ENCODE results near the gene DAAM1.

DAAM1 gene

GRCh38 chr14:59240356-59240755 lies 51.9 kb downstream of the DAAM1 start:
- H2AFZ ChIP-seq, result no peak overlapping the region
- no peak overlapping the region for H3K27ac ChIP-seq
- no peaks in the 10 kb centered on the region for H3K9me3 ChIP-seq (ENCODE audit: control insufficient read depth, low read length)
- no peak overlapping the region for H3K4me2 ChIP-seq (ENCODE audit: low read length)
- peaks cover 13% of the 10 kb centered on the region for H3K4me1 ChIP-seq
- no peak overlapping the region for H3K4me3 ChIP-seq (ENCODE audit: low read depth, low read length)
- H3K27me3 ChIP-seq (ENCODE audit: control insufficient read depth, insufficient read depth, low read length), result no peaks in the 10 kb centered on the region
- H3K79me2 ChIP-seq, result peaks cover 23% of the 10 kb centered on the region
- no peak overlapping the region for H3K9ac ChIP-seq
- no peak for TF ChIP-seq CTCF (IDR thresholded peaks at IDR 0.05)
- H3K36me3 ChIP-seq (ENCODE audit: control insufficient read depth, insufficient read depth, low read length), result no peaks in the 10 kb centered on the region

GRCh38 chr14:59241121-59241520 lies 52.7 kb downstream of the DAAM1 start:
- Histone ChIP-seq H3K9ac (no peak overlapping the region), H2AFZ (no peak overlapping the region), H3K27ac (no peak overlapping the region), H3K27me3 (ENCODE audit: control insufficient read depth, insufficient read depth, low read length) (no peaks in the 10 kb centered on the region), H3K4me2 (ENCODE audit: low read length) (no peak overlapping the region), H3K4me3 (ENCODE audit: low read depth, low read length) (no peak overlapping the region), H3K36me3 (ENCODE audit: control insufficient read depth, insufficient read depth, low read length) (no peaks in the 10 kb centered on the region), H3K79me2 (peaks cover 19% of the 10 kb centered on the region), H3K4me1 (peaks cover 12% of the 10 kb centered on the region), H3K9me3 (ENCODE audit: control insufficient read depth, low read length) (no peaks in the 10 kb centered on the region)
- no peak for TF ChIP-seq CTCF (IDR thresholded peaks at IDR 0.05)

DNA sequence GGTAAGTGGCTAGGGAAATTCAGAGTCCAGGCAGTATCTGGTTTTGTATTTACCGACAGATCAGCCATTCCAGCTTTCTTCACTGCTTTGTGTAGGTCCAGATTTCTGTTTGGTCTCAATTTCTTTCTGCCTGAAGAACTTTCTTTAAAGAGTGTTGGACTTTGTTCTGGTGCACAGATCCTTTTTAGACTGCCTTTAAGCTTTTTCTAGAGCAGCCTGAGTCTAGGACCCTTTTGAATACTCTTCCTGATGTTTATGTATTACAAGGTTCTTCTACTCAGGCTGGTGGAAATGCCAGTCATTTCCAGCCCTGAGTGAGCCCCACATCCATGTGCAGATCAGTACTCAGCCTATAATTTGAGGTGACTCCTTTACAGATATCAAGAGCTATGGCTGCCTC lies 54.7 kb downstream of the DAAM1 start:
- Histone ChIP-seq H3K79me2 (peaks cover 28% of the 10 kb centered on the region), H3K9me3 (ENCODE audit: control insufficient read depth, low read length) (no peaks in the 10 kb centered on the region), H3K27me3 (ENCODE audit: control insufficient read depth, insufficient read depth, low read length) (no peaks in the 10 kb centered on the region), H2AFZ (no peak overlapping the region), H3K9ac (no peak overlapping the region), H3K27ac (no peak overlapping the region), H3K4me3 (ENCODE audit: low read depth, low read length) (no peak overlapping the region), H3K4me1 (peaks cover 7% of the 10 kb centered on the region), H3K4me2 (ENCODE audit: low read length) (no peak overlapping the region), H3K36me3 (ENCODE audit: control insufficient read depth, insufficient read depth, low read length) (no peaks in the 10 kb centered on the region)
- no peak for TF ChIP-seq CTCF (IDR thresholded peaks at IDR 0.05)

DNA sequence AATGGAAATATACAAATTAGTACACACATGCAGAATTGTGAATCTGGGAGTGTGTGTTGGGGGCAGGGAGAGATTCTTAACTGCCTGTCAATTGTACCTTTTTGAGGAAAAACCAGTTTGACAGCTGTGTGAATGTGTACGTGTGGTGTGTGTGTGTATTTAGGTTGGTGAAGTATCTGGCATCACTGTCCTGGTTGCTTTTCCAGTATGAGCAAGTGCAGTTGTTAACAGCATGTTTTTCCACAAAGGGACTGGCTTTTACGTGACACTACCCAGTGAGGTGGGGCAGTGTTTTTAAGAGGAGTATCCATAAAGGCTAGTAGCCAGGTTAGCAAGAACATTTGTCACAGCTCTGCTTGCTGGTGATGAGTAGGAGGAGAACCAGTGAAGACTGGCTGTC lies 56.1 kb downstream of the DAAM1 start:
- Histone ChIP-seq H3K27ac (no peak overlapping the region), H2AFZ (no peak overlapping the region), H3K4me1 (peaks cover 7% of the 10 kb centered on the region), H3K4me2 (ENCODE audit: low read length) (no peak overlapping the region), H3K9me3 (ENCODE audit: control insufficient read depth, low read length) (no peaks in the 10 kb centered on the region), H3K36me3 (ENCODE audit: control insufficient read depth, insufficient read depth, low read length) (no peaks in the 10 kb centered on the region), H3K79me2 (peaks cover 33% of the 10 kb centered on the region), H3K4me3 (ENCODE audit: low read depth, low read length) (no peak overlapping the region), H3K9ac (no peak overlapping the region), H3K27me3 (ENCODE audit: control insufficient read depth, insufficient read depth, low read length) (no peaks in the 10 kb centered on the region)
- TF ChIP-seq CTCF (IDR thresholded peaks at IDR 0.05), result no peak

GRCh38 chr14:59245809-59246295 lies 57.4 kb downstream of the DAAM1 start:
- Histone ChIP-seq H3K4me2 (ENCODE audit: low read length) (no peak overlapping the region), H3K4me1 (peaks cover 7% of the 10 kb centered on the region), H3K9me3 (ENCODE audit: control insufficient read depth, low read length) (no peaks in the 10 kb centered on the region), H3K36me3 (ENCODE audit: control insufficient read depth, insufficient read depth, low read length) (no peaks in the 10 kb centered on the region), H3K27ac (no peak overlapping the region), H2AFZ (no peak overlapping the region), H3K27me3 (ENCODE audit: control insufficient read depth, insufficient read depth, low read length) (no peaks in the 10 kb centered on the region), H3K4me3 (ENCODE audit: low read depth, low read length) (no peak overlapping the region), H3K79me2 (peaks cover 36% of the 10 kb centered on the region), H3K9ac (no peak overlapping the region)
- no peak for TF ChIP-seq CTCF (IDR thresholded peaks at IDR 0.05)
